Measurements from ENCODE around the gene PTGER1.

The PTGER1 gene

GRCh38 chr19:14475251-14476073 lies at the start of gene PTGER1:
Gene PTGER1, minus strand, starts transcription at chr19:14475354. Its CDS starts 1,034 bp downstream, at chr19:14474320.
- H3K9ac ChIP-seq (ENCODE audit: low read length): no peak within 1 kb of the TSS
- H2AFZ ChIP-seq (ENCODE audit: low read depth, low read length): 0 out of 2 replicates have a peak within 1 kb of the TSS, but pooled peaks have one; percentile 40
- H3K27me3 ChIP-seq (ENCODE audit: low read depth, low read length): no peaks in the 10 kb centered on the region
- H3K4me3 ChIP-seq (ENCODE audit: low read length): peak within 1 kb of the TSS; percentile 32
- no peaks in the 10 kb centered on the region for H4K20me1 ChIP-seq (ENCODE audit: insufficient read depth, low read length)
- no peak for TF ChIP-seq EZH2phosphoT487 (IDR thresholded peaks at IDR 0.05; ENCODE audit: low read depth)
- TF ChIP-seq CTCF (IDR thresholded peaks at IDR 0.05; ENCODE audit: low read depth, low read length): peak; percentile 28
- peaks cover 12% of the 10 kb centered on the region for H3K36me3 ChIP-seq (replicated peaks; ENCODE audit: low read depth, low read length)
- no peaks in the 10 kb centered on the region for H3K9me3 ChIP-seq (ENCODE audit: insufficient read depth, low read length)
- peaks cover 22% of the 10 kb centered on the region for H3K4me1 ChIP-seq (ENCODE audit: low read length)
- H3K27ac ChIP-seq (ENCODE audit: low read length): no peak within 1 kb of the TSS
- no peaks in the 10 kb centered on the region for H3K79me2 ChIP-seq (ENCODE audit: low read length)
- H3K4me2 ChIP-seq (ENCODE audit: low read length): peak within 1 kb of the TSS; percentile 49

GRCh38 chr19:14520543-14520942 lies 45.4 kb upstream of the PTGER1 start:
- Histone ChIP-seq H3K36me3 (replicated peaks; ENCODE audit: low read depth, low read length) (peaks cover 8% of the 10 kb centered on the region), H3K9me3 (ENCODE audit: insufficient read depth, low read length) (no peaks in the 10 kb centered on the region), H3K4me3 (ENCODE audit: low read length) (no peak overlapping the region), H4K20me1 (ENCODE audit: insufficient read depth, low read length) (peaks cover 18% of the 10 kb centered on the region), H2AFZ (ENCODE audit: low read depth, low read length) (no peak overlapping the region), H3K4me1 (ENCODE audit: low read length) (peaks cover 15% of the 10 kb centered on the region), H3K27me3 (ENCODE audit: low read depth, low read length) (no peaks in the 10 kb centered on the region), H3K79me2 (ENCODE audit: low read length) (peaks cover 26% of the 10 kb centered on the region), H3K4me2 (ENCODE audit: low read length) (no peak overlapping the region), H3K9ac (ENCODE audit: low read length) (no peak overlapping the region), H3K27ac (ENCODE audit: low read length) (no peak overlapping the region)
- no peak for TF ChIP-seq CTCF (IDR thresholded peaks at IDR 0.05; ENCODE audit: low read depth, low read length)
- no peak for TF ChIP-seq EZH2phosphoT487 (IDR thresholded peaks at IDR 0.05; ENCODE audit: low read depth)

GRCh38 chr19:14519860-14520407 lies 44.8 kb upstream of the PTGER1 start:
- Histone ChIP-seq H3K4me1 (ENCODE audit: low read length) (peaks cover 15% of the 10 kb centered on the region), H2AFZ (ENCODE audit: low read depth, low read length) (no peak overlapping the region), H4K20me1 (ENCODE audit: insufficient read depth, low read length) (peaks cover 18% of the 10 kb centered on the region), H3K9ac (ENCODE audit: low read length) (no peak overlapping the region), H3K4me3 (ENCODE audit: low read length) (no peak overlapping the region), H3K27ac (ENCODE audit: low read length) (no peak overlapping the region), H3K9me3 (ENCODE audit: insufficient read depth, low read length) (no peaks in the 10 kb centered on the region), H3K4me2 (ENCODE audit: low read length) (no peak overlapping the region), H3K36me3 (replicated peaks; ENCODE audit: low read depth, low read length) (peaks cover 13% of the 10 kb centered on the region), H3K79me2 (ENCODE audit: low read length) (peaks cover 31% of the 10 kb centered on the region), H3K27me3 (ENCODE audit: low read depth, low read length) (no peaks in the 10 kb centered on the region)
- TF ChIP-seq CTCF (IDR thresholded peaks at IDR 0.05; ENCODE audit: low read depth, low read length) (no peak), EZH2phosphoT487 (IDR thresholded peaks at IDR 0.05; ENCODE audit: low read depth) (no peak)

GRCh38 chr19:14519245-14519859 lies 44.2 kb upstream of the PTGER1 start:
- TF ChIP-seq CTCF (IDR thresholded peaks at IDR 0.05; ENCODE audit: low read depth, low read length) (no peak), EZH2phosphoT487 (IDR thresholded peaks at IDR 0.05; ENCODE audit: low read depth) (no peak)
- Histone ChIP-seq H2AFZ (ENCODE audit: low read depth, low read length) (no peak overlapping the region), H3K4me3 (ENCODE audit: low read length) (peak overlapping the region; percentile 82), H3K4me1 (ENCODE audit: low read length) (peaks cover 15% of the 10 kb centered on the region), H3K27ac (ENCODE audit: low read length) (peak overlapping the region; percentile 78), H3K79me2 (ENCODE audit: low read length) (peaks cover 31% of the 10 kb centered on the region), H3K9me3 (ENCODE audit: insufficient read depth, low read length) (no peaks in the 10 kb centered on the region), H3K36me3 (replicated peaks; ENCODE audit: low read depth, low read length) (peaks cover 18% of the 10 kb centered on the region), H4K20me1 (ENCODE audit: insufficient read depth, low read length) (peaks cover 22% of the 10 kb centered on the region), H3K9ac (ENCODE audit: low read length) (peak overlapping the region; percentile 79), H3K4me2 (ENCODE audit: low read length) (peak overlapping the region; percentile 86), H3K27me3 (ENCODE audit: low read depth, low read length) (no peaks in the 10 kb centered on the region)

All from OCI-LY3 (cell line).